Mucosa of rectum (tissue), 2 donors: ENCODE results near the gene KCMF1.

Source experiments
- H3K27ac ChIP-seq, 2 donors: one replicate each; pipeline ENCODE4 v1.7.0; 2013; ENCODE audit warnings: inconsistent platforms in 2 of 2, low read depth in 2 of 2, low read length in 2 of 2
- H3K27me3 ChIP-seq, 2 donors: one replicate each; pipeline ENCODE4 v1.7.0; 2013; ENCODE audit warnings: low read length in 2 of 2; ENCODE audit not compliant: control insufficient read depth in 2 of 2, insufficient read depth in 2 of 2
- H3K36me3 ChIP-seq, 2 donors: one replicate each; pipeline ENCODE4 v1.7.0; 2013; ENCODE audit warnings: low read length in 2 of 2; ENCODE audit not compliant: control insufficient read depth in 2 of 2, insufficient read depth in 2 of 2
- H3K4me1 ChIP-seq, 2 donors: one replicate each; pipeline ENCODE4 v1.7.0; 2013; ENCODE audit warnings: low read length in 2 of 2, mild to moderate bottlenecking in 1 of 2; ENCODE audit not compliant: control insufficient read depth in 2 of 2, insufficient read depth in 2 of 2
- H3K4me3 ChIP-seq, 2 donors: one replicate each; pipeline ENCODE4 v1.7.0; 2013; ENCODE audit warnings: low read length in 2 of 2
- H3K9ac ChIP-seq, 2 donors: one replicate each; pipeline ENCODE4 v1.7.0; 2013; ENCODE audit warnings: low read length in 2 of 2, low read depth in 1 of 2, mild to moderate bottlenecking in 1 of 2
- H3K9me3 ChIP-seq, 2 donors: one replicate each; pipeline ENCODE4 v1.7.0; 2013; ENCODE audit warnings: low read length in 2 of 2; ENCODE audit not compliant: control insufficient read depth in 2 of 2
- donor health status: healthy.
- donor health status: Normal muscosa, but diverticular disease.

KCMF1 gene

DNA sequence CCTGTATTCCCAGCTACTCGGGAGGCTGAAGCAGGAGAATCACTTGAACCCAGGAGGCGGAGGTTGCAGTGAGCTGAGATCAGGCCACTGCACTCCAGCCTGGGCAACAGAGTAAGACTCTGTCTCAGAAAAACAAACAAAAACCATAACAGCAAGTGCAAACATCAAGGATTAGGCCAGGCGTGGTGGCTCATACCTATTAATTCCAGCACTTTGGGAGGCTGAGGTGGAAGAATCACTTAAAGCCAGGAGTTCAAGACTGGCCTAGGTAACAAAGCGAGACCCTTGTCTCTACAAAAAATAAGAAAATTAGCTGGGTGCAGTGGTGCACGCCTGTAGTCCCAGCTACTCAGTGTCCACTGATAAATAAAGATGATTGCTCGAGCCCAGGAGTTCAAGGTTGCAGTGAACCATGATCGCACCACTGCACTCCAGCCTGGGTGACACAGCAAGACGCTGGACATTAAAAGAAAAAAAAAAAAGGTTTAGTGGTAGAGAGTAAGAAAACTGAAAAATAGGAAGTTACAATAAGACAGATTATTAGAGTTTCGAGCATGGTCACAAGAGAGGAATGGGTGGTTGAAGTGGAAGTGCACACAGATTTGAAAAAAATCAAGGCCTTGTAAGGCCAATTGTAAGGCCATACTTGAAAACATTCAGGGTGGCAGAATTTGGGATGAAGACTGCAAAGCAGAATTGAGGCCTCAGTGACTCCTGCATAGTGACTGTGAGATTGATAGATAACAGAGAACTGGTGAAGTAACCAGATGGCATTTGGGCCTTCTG is 6.4 kb upstream of the KCMF1 start:
- no peak overlapping the region for H3K4me3 ChIP-seq

DNA sequence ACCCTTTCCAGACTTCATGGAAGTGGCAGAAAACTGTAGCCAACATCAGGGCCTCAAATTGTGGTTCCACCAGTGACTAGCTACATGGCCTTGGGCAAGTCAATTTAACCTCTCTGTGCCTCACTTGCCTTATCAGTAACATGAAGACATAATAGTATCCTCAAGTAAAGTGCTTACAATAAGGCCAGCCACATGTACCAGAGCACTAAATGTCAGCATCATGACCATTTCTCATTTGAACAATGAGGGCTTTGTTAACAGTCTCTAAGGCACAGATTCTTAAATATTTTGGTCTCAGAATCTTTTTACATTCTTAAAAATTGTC is 5.8 kb upstream of the KCMF1 start:
- H3K27me3 ChIP-seq: no peaks in the 10 kb centered on the region
- no peak overlapping the region for H3K9ac ChIP-seq
- H3K4me3 ChIP-seq: no peak overlapping the region
- peaks cover 14 to 16% of the 10 kb centered on the region in 2 donors for H3K4me1 ChIP-seq
- H3K36me3 ChIP-seq: peaks cover 7 to 11% of the 10 kb centered on the region in 2 donors
- no peaks in the 10 kb centered on the region for H3K9me3 ChIP-seq
- no peak overlapping the region for H3K27ac ChIP-seq

More for the DNA sequence above, 6.4 kb upstream of the KCMF1 start:
- Histone ChIP-seq H3K27ac (no peak overlapping the region), H3K9me3 (no peaks in the 10 kb centered on the region), H3K27me3 (no peaks in the 10 kb centered on the region), H3K36me3 (peaks cover 7 to 11% of the 10 kb centered on the region in 2 donors), H3K4me1 (peaks cover 10 to 12% of the 10 kb centered on the region in 2 donors), H3K9ac (no peak overlapping the region)

DNA sequence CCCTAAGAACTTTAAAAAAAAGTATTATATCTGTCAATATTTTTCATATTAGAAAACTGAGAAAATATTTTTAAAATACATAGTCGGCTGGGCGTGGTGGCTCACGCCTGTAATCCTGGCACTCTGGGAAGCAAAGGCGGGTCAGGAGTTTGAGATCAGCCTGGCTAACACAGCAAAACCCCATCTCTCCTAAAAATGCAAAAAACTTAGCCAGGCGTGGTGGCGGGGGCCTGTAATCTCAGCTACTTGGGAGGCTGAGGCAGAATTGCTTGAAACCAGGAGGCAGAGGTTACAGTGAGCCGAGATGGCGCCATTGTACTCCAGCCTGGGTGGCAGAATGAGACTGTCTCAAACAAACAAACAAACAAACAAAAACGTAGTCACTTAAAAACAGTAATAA is 5.1 kb upstream of the KCMF1 start:
- Histone ChIP-seq H3K4me3 (no peak overlapping the region), H3K27ac (no peak overlapping the region)

DNA sequence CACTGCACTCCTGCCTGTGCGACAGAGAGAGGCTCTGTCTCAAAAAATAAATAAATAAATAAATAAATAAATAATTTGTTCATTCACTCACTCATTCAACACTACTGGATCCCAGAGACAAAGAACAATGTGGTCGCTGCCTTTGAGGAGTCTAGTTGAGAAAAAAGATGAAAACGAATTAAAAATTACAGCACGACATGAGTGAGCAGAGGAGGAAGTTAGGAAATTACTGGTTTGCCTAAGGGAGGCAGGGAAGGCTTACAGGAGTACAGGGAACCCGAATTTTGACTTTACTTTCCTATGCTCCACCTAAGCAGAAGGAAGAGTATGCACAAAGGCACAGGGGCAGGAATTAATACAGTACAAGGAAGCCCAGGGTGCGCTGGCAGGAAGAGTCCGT is 4.2 kb upstream of the KCMF1 start:
- Histone ChIP-seq H3K27me3 (no peaks in the 10 kb centered on the region), H3K27ac (no peak overlapping the region), H3K36me3 (peaks cover 7 to 11% of the 10 kb centered on the region in 2 donors), H3K4me1 (peaks cover 11 to 16% of the 10 kb centered on the region in 2 donors), H3K9ac (no peak overlapping the region), H3K9me3 (no peaks in the 10 kb centered on the region), H3K4me3 (no peak overlapping the region)

More for the DNA sequence above, 5.1 kb upstream of the KCMF1 start:
- H3K27me3 ChIP-seq: no peaks in the 10 kb centered on the region
- H3K9ac ChIP-seq: no peak overlapping the region
- H3K4me1 ChIP-seq: peaks cover 11 to 16% of the 10 kb centered on the region in 2 donors
- peaks cover 7 to 11% of the 10 kb centered on the region in 2 donors for H3K36me3 ChIP-seq
- H3K9me3 ChIP-seq: no peaks in the 10 kb centered on the region

DNA sequence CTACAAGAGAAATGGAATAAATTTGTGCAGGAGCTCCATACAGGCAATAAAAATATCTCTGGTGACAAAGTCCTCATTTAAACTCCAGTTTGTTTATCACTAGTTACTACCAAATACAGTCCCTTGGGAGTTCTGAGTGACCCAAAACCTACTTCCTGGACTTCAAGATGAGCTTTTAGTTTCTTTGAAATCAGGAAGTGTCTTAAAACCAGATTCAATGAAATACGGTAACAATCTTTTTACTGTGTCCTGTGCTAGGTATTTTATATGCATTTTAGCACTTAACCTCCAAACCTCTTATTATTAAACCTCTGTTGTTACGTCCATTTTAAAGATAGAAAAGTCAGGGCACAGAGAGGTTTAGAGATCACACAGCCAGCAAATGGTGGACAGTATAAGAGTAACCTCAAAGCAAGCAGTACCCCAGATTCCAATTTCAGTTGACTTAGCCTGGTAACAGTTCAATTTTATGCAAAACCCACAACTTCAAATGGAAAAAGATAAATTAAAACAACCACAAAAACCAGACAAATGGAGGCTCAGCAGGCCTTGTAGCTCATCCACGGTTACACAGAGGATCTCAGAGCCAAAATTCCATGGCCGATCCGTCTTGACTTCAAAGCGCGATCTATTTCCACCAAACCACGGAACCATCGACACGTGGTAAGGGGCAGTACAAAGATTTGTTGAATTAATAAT is 1.3 kb upstream of the KCMF1 start:
- Histone ChIP-seq H3K27ac (peak overlapping the region; percentile 96 to 97), H3K9me3 (no peaks in the 10 kb centered on the region), H3K9ac (peak overlapping the region; percentile 95 to 98), H3K4me1 (peaks cover 19 to 33% of the 10 kb centered on the region in 2 donors), H3K4me3 (peak overlapping the region; percentile 89 to 90), H3K27me3 (no peaks in the 10 kb centered on the region), H3K36me3 (peaks cover 0 to 3% of the 10 kb centered on the region in 2 donors)

DNA sequence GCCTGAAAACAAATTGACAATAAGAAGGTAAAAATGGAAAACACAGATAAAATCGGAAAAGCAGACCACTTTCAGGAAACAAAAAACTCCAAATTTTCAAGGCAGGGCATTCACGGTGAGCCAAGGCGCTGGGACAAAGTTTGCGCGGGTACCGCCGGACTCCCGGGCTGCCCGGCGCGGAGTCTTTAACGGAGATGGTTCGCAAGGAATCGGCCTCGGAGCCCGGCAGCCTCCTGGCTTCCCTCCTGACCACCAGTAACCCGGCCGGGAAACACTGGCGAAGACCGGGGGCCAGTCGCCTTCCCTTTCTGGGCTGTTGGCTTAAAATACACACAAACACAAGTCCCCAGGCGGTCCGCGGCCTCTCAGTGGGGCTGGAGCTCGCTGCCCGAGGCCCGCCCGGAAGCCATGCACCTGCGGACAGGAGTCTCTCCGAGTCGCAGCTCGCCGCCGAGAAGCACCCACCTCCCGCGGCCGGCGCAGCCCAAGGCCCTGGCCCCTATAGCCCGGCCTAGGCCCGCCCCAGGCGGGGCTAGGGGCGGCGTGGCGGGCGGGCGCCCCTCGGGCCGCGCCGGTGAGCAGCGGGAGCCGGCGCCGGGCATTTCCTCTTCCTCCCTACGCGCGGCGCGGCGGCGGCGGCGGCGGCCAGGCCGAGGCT is 622 bp upstream of the KCMF1 start:
- no peaks in the 10 kb centered on the region for H3K27me3 ChIP-seq
- peak overlapping the region; percentile 89 to 90 for H3K4me3 ChIP-seq
- H3K4me1 ChIP-seq: peaks cover 19 to 36% of the 10 kb centered on the region in 2 donors
- peak overlapping the region; percentile 96 to 97 for H3K27ac ChIP-seq
- no peaks in the 10 kb centered on the region for H3K9me3 ChIP-seq
- peak overlapping the region; percentile 95 to 98 for H3K9ac ChIP-seq
- H3K36me3 ChIP-seq: peaks cover 0 to 3% of the 10 kb centered on the region in 2 donors

DNA sequence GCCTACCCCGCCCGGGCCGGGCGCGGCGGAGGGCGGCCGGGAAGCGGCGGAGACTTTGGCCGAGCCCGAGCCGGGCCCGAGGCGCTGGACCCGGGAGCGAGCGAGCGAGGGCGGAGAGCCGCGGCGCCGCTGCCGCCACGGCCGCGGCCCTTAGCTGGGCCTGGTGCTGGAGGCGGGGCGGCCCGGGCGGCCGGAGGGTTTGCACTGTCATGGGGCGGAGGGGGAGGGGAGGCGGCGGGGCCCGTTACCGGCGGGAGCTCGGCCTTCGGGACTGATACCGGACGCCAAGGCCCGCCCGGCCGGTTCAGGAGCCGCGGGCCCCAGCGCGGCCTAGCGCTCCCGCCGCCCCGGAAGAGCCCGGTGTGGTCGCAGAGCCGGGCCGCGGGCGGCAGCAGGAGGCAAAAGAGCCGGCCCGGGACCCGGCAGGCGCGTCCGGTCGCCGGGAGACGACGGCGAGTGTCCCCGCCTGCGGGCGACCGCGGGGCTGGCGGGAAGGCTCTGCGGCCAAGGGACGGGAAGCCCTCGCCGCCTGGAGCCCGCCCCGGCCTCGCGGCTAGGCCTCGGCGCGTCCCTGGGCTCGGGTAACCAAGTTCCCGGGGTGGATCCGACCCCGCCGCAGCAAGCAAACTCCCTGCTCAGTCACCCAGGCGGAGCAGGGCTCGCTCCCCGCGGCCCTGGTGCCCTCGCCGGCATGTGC is 697 bp downstream of the KCMF1 start:
- H3K9ac ChIP-seq: peak overlapping the region; percentile 60 to 97
- peak overlapping the region; percentile 75 to 78 for H3K4me3 ChIP-seq
- H3K4me1 ChIP-seq: peaks cover 19 to 38% of the 10 kb centered on the region in 2 donors
- H3K9me3 ChIP-seq: no peaks in the 10 kb centered on the region
- H3K36me3 ChIP-seq: no peaks in the 10 kb centered on the region
- no peaks in the 10 kb centered on the region for H3K27me3 ChIP-seq
- peak overlapping the region; percentile 92 to 97 for H3K27ac ChIP-seq

DNA sequence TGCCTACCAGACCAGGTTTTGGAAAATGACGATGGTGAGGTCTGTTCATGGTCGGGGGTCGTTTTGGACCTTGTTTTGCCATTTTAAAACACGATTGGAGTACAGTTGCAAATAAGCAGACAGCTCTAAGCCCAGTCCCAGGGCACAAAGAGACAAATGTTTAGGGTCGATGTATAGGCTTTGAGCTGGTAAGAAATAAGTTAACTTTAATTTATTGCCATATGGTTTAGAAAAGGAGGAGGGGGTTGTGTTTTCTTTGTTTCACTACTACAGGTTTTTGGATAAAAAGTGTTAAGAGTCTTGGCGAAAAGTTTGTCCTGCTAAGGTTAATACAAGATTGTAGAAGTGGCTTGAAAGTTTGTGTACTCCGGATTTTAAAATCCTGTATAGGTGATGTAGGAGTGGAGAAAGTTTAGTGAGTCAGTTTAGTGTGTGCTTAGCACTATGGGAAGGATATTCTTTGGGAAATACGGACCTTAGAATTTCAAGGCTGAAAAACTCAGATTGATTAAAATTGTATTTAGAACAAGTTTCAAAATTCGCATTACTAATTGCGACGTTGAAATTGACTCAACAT is 1.3 kb downstream of the KCMF1 start:
- H3K27ac ChIP-seq: peak overlapping the region; percentile 92 to 97
- H3K9me3 ChIP-seq: no peaks in the 10 kb centered on the region
- H3K9ac ChIP-seq: peak overlapping the region; percentile 60 to 97
- peak overlapping the region; percentile 75 to 78 for H3K4me3 ChIP-seq
- no peaks in the 10 kb centered on the region for H3K27me3 ChIP-seq
- H3K36me3 ChIP-seq: peaks cover 0 to 2% of the 10 kb centered on the region in 2 donors
- H3K4me1 ChIP-seq: peaks cover 19 to 38% of the 10 kb centered on the region in 2 donors

DNA sequence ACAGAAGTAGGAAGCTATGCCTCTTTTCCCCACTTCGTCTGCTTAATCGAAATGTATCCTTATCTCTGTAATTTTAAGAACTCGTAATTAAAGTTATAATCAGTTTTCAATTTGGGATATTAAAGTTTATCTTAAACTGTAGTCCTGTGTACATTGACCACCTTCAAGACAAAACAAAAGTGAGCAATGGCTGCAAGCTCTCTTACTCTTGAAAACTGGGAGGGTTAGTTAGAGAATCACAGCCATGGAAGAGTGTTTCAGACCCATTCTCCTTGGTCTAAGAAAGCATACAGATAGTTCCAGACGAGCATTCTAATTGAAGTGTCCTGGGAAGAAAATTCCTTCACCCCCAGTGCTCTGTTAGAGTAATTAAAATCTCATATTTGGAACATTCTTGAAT is 2.0 kb downstream of the KCMF1 start:
- Histone ChIP-seq H3K9me3 (no peaks in the 10 kb centered on the region), H3K36me3 (peaks cover 0 to 3% of the 10 kb centered on the region in 2 donors), H3K4me1 (peaks cover 18 to 38% of the 10 kb centered on the region in 2 donors), H3K9ac (peak overlapping the region; percentile 60 to 97), H3K27me3 (no peaks in the 10 kb centered on the region), H3K27ac (peak overlapping the region; percentile 92 to 97), H3K4me3 (peak overlapping the region; percentile 75 to 78)
